HG03135 (cell line): ENCODE results near the gene SET.
A peak's percentile ranks its signal among the peaks of the same experiment; 100 is the strongest.
"Not testable (repeated sequence)": the region's sequence is repeated elsewhere in the genome, so short reads cannot be mapped to it uniquely, and the experiment has no call there.

ENCODE experiments used
- ATAC-seq: cut with Tn5 transposase; IDR thresholded peaks from one replicate; pipeline ENCODE4 v1.9.1; 2021; ENCODE audit warnings: mild to moderate bottlenecking, moderate library complexity; ENCODE audit not compliant: unreplicated experiment

SET gene

DNA sequence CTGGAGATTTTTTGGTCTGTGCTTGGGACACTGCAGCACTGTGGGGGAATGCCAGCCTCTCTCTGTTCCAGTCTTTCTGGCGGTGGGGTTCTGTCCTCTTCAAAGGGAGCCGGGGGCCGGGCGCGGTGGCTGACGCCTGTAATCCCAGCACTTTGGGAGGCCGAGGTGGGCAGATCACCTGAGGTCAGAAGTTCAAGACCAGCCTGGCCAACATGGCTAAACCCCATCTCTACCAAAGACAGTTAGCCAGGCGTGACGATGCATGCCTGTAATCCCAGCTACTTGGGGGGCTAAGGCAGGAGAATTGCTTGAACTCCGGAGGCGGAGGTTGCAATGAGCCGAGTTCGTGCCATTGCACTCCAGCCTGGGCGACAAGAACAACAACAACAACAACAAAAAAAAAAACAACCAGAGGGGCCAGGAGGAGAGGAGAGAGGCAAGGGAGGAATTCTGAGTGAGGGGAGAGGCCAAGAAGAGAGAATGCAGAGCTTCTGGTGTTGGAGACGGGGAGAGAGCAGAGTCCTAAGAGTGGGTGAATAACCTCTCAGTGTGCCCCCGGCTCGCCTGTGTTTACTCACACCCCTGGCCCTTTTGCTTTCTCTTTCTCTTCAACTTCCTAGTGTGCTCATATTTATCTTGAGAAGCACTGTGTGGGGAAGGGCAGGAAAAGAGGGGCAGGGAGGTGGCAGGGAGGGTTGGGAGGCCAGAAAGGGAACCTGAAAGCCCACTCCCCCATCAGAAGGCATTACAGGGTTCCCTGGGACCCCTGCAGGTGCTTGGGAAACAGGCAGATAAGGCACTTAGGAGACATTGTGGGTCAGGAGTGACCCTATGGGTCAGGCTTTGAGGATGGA lies 3.2 kb upstream of the SET start:
- no peak for ATAC-seq

DNA sequence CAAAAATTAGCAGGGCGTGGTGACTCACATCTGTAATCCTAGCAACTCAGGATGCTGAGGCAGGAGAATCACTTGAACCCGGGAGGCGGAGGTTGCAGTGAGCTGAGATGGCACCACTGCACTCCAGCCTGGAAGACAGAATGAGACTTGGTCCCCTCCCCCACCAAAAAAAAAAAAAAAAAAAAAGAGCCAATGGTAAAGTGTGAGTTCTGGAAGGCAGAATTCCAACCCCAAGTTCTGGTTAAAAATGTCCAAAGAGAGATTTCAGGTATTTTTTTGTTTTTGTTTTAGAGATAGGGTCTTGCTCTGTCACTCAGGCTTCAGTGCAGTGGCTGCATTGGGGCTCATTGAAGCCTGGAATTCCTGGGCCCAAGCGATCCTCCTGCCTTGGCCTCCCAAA lies 1.6 kb upstream of the SET start:
- ATAC-seq, result no peak

DNA sequence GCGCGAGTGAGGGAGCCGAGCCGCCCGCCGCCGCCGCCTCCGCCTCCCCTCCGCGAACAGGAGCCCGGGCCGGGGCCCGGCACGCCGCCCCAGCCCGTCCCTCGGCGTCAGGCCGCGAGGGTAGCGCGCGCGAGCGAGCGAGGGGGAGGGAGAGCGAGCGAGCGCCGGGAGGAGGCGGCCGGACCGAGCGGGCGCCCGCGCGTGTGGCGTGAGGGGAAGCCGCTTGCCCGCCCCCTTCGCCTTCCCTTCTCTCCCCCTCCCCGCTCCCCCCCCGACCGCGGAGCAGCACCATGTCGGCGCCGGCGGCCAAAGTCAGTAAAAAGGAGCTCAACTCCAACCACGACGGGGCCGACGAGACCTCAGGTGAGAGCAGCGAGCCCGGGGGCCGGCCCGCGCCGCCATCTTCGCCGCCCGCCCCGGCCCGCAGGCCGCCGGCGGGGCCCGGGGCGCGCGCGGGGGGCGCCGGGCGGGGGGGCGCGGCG lies 312 bp downstream of the SET start:
- ATAC-seq, result peak; percentile 7

DNA sequence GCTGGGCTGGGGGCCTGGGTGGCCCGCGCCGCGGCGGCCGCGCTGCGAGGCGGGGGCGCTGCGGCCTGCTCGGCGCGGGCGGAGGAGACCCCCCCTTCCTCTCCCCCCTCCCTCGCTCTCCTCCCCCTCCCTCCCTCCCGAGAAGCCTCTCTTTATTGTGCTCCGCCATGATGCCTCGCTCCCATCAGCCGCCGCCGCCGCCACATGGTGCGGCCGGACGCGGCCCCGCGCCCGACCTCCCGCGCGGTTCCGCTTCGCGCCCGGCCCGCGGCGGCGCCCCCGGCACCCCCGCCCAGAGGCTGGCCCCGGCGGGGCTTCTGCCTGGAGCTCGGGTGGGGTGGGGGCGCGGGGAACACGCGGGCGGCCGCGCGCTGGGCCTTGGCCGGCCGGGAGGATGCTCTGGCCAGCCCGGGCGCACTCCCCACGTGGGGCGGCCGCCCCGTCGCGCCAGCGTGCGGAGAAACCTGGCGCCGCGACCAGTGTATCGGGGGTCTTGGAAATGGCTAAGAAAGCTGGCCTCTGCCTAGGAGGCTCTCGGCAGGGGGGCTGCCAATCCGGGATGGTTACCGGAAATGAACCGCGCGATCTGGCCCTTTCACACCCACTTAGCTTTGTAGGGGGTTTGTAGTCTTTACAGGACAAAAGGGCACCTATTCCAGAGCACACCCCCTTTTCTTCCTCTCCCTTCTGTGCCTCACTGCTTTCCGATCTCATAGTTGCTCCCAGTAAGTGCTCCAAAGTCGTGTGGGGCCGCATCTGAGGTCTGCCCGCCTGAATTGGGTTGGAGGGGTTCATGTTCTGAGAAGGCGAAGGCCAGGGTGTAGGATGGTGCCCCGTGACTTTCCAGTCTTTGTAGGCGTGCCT lies 1.0 kb downstream of the SET start:
- peak; percentile 4 for ATAC-seq

DNA sequence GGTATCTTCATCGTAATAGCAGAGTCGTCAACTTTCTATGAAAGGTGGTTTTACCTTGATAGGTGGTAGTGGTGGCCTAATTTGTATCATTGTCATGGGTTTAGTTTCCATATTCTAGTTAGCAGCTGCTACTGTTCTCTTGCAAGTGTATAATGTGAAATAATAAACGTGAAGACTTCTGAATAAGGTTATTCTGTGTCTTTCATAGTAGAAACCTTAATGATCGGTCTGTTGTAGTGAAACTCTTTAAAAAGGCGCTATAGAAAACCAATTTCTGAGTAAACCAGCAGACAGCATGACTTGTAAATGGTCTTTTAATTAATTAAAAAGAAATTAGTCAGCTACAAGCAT lies 1.6 kb downstream of the SET start:
- ATAC-seq, result no peak

DNA sequence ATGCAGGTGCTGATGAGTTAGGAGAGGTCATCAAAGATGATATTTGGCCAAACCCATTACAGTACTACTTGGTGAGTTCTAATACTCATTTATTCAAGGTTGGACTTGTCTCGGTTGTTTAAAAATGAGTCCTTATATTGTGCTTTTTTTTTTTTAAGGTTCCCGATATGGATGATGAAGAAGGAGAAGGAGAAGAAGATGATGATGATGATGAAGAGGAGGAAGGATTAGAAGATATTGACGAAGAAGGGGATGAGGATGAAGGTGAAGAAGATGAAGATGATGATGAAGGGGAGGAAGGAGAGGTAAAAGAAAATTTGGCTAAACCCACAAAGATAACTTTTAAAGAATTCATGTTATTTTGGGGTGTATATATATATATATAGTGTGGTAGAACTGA lies 4.7 kb downstream of the SET start:
- ATAC-seq, result not testable (repeated sequence)

DNA sequence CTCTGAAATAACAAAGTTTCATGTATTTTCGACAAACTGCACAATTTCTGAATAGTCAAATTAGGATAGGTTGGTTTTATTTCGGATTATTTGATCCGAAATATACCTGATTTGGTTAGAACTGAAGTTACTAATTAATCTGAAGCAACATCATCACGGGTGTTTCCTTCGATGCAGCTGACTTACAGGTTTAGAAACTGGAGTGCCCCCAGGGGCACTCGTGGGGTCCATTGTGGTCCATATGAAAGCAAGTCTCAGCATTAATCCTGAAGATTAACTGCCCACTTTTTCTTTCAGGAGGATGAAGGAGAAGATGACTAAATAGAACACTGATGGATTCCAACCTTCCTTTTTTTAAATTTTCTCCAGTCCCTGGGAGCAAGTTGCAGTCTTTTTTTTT lies 5.3 kb downstream of the SET start:
- no peak for ATAC-seq

DNA sequence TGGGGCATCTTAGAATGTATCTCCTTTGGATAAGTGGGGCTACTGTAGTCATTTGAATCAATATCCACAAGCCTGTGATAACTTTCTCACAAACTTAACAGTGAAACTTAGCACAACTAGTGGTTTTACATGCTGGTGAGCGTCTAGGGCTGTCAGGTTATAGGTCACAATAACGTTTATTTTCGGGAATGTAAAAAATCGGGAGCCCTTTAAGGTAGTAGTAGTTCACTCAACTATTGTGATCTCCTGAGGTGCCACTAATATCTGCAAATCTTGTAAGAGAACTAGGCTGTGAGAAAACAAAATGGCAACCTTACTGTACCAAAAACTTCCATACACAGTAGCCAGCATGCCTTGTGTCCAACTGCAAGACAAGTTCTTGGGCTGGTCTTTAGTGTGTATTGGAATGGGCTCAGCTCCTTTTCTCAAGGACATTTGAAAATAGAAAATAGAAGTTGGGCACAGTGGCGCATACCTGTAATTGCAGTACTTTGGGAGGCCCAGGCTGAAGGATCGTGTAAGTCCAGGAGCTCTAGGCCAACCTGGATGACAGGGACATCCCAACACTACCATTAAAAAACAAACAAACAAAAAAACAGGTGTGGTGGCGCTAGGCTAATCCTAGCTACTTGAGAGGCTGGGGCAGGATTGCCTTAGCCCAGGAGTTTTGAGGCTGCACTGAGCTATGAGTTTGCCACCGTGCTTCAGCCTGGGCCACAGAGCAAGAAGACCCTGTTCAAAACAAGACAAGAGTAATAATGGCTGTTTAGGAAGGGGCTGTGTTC lies 8.1 kb downstream of the SET start:
- no peak for ATAC-seq

DNA sequence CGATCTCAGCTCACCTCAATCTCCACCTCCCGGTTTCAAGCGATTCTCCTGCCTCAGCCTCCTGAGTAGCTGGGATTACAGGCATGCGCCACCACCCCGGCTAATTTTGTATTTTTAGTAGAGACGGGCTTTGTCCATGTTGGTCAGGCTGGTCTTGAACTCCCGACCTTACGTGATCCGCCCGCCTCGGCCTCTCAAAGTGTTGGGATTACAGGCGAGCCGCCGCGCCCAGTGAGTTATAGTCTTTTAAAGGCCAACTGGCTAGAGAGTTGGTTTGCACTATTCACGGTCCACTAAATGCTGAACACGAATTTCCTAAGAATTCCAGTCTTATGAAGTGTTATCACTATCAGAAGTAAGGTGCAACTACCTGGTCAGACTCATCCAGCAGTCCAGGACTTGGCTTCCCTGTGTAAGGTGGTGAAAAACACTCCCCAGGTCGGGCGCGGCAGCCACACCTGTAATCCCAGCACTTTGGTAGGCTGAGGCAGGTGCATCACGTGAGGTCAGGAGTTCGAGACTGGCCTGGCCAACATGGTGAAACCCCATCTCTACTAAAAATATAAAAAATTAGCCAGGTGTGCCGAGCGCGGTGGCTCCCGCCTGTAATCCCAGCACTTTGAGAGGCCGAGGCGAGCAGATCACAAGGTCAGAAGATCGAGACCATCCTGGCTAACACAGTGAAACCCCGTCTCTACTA lies 10.2 kb downstream of the SET start:
- ATAC-seq, result not testable (repeated sequence)

DNA sequence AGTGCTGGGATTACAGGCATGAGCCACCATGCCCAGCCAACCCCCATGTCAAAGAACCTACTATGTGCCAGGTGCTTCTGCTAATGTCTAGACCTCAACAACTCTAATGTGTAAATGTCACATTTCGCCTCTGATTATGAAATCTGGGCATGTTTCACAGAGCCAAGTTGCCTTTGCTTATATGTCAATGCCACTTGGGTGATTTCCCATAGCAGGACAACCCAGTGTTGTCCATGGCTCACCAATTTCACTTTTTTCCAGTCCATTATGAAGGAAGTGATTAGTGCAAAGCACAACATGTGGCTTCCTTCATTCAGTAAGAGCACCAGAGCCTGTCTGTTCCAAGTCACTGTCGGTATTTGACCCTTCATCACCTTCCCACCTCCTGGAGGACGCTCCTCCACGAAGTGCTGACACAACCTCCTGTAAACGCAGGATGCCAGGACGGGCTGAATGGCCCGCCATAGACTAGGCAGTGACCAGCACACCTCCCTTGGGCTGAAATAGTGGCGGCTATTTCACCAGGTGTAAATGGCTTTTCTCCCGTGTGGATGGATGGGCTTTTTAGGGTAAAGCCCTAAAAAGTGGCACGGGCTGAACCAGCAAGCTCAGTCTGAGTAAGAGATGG lies 12.3 kb downstream of the SET start:
- no peak for ATAC-seq

DNA sequence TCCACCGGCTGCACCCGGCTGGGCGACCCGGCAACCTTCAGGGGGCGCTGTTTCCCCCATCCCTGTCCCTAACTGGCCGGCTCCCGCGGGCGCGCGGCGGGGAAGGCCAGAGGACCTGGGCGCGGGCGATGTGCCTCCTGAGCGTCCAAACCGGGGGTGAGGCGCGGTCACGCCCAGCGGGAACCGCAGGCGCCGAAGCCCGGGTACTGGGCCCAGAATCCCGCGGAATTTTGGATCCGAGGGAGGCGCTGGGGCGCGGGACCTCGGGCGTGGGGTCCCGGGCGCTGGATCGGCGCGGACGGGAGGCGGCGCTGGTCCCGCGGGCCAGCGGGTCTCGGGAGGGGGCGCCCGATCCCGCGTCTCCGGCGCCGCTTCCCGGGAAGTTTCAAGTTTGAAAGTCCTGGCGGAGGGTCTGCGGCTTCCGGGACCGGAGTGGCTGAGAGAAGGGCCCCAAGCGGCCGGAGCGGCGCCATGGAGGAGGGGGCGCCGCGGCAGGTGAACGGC lies 13.5 kb downstream of the SET start, which contains the start of gene PKN3:
Gene PKN3, plus strand, starts transcription at position 59 of the 504 bp plus-strand sequence. Its CDS starts 413 bp downstream, at position 472.
- ATAC-seq, result peak; percentile 72

DNA sequence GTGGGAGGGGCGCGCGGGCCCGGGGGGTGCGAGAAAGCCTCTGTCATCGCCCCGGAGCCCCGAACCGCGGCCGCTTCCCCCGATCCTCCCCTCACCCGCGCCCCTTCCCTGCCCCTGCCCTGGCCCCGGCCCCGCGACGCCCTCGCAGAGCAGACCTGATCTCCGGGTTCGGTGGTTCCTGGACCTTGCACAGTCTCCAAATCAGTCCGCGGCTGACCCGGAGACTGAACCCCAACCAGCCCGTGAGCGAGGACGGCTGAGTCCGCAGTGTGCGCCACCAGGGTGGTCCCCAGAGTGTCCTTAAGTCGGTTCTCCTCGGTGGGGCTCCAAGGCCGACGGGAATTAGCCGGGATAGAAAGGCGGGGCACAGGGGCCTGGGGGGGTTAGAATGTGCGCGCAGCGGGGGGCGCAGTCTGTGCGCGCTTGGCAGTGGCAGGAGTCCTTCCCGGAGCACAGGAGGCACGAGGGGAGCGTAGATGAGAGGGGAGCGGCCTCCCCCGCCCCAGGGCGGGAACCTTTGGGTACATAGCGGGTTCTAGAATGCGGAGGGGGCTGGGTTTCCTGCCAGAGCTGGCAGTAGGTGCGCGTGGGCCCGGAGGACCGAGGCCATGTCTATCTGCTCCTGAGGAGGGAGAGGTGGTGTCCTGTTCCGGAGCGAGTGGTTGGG lies 14.1 kb downstream of the SET start:
- ATAC-seq, result peak; percentile 15

DNA sequence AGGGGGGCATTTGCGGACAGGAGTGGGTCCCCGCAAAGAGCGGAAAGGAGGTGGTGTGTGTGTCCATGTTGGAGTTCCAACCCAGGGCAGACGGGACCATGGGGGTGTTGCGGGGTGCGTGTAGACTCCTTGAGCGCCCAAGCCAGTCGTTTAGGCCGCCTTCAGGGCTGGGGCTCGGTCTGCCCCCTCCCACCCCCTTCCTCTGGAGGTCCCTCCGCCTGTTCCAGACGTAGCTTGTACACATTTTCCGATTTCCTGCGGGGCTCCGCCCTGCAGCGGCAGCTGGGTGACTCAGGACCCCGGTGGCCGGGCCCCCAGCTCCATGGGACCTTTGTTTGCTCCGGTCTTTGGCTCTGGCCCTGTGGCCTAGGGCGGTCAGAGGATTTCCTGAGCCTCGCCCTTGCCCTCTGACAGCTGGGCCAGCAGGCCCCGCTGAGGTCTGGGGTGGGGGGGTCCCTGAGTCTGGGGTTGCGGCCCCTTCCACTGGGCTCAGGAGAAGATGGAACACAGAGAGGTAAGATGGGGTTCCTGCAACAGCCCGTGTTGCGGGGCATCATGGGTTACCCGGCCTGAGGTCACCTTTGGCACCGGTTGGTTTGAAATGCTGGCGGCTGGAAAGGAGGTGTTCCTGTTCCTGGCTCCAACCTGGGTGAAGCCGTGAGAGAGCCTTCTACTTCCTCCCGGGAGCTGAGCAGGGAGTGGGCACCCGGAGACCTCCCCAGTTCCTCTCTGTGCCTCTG lies 14.8 kb downstream of the SET start:
- ATAC-seq, result no peak

DNA sequence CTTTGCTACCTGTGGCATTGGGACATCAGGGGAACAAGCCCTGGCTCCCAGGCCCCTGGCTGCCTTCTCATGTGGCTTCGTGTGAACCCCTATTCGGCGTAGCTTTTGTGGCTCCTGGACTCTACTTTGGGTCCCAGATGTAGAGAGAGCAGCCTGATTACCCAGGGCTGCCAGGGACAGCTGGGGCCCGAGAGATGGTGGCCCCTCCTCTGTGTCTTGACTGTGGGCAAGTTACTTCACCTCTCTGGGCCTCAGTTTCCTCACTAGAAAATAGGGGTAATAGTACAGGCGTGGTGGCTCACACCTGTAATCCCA lies 15.3 kb downstream of the SET start:
- ATAC-seq, result no peak

DNA sequence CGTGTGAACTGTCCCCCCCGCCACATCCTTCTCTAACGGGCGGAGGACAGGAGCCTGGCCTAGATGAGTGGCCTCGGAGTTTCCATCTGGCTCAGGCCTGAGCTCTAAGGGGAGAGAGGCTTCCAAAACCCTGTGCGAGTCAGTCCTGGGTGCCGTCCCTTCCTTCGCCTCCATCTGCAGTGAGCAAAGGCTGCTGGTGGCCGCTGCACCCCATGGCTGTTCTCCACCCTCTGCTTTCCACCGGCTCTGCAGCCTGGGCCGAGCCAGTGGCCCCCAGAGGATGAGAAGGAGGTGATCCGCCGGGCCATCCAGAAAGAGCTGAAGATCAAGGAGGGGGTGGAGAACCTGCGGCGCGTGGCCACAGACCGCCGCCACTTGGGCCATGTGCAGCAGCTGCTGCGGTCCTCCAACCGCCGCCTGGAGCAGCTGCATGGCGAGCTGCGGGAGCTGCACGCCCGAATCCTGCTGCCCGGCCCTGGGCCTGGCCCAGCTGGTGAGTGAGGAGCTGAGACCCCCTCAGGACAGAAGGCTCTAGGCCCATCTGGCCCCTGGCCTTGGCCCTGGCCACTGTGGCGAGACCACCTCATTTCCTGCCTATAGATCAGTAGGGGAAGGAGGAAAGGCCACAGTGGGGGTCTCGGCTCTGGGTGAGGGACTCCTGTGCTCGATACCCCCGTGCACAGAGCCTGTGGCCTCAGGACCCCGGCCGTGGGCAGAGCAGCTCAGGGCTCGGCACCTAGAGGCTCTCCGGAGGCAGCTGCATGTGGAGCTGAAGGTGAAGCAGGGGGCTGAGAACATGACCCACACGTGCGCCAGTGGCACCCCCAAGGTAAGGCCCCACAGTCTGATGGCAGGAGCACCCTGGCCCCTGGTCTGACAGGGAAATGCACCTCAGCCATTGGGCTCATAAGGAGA lies 16.3 kb downstream of the SET start:
- no peak for ATAC-seq

DNA sequence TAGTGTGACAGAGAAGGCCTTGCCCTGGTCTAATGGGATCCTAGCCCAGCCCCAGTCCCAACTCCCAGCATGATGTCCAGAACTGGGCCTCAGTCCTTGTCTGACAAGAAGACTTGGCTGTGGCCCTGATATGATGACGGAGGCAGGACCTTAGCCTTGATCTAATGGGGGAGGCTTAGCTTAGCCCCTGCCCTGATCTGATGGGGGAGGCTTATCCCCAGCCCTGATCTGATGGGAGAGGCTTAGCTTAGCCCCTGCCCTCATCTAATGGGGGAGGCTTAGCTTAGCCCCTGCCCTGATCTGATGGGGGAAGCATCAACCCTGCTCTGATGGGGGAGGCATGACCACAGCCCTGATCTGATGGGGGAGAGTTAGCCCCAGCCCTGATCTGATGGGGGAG lies 17.0 kb downstream of the SET start:
- ATAC-seq, result no peak

DNA sequence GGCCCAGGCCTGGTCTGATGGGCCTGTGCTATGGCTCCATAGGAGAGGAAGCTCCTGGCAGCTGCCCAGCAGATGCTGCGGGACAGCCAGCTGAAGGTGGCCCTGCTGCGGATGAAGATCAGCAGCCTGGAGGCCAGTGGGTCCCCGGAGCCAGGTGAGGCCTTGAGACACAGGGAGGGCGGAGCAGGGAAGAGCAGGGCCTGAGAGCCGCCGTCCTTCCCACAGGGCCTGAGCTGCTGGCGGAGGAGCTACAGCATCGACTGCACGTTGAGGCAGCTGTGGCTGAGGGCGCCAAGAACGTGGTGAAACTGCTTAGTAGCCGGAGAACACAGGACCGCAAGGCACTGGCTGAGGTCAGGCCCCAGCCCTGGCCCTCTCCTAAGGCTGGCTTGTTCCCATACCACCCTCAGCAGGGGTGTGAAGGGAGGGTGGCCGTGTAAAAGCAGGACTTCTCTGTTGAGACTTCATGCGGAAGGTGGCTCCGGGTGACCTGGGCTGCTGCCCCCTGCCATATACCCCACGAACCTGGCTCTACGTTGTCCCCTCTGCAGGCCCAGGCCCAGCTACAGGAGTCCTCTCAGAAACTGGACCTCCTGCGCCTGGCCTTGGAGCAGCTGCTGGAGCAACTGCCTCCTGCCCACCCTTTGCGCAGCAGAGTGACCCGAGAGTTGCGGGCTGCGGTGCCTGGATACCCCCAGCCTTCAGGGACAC lies 17.8 kb downstream of the SET start:
- no peak for ATAC-seq
